ENCODE data around the gene CEP135. TPM values are rescaled to one million over a fixed set of nuclear protein-coding genes. Genes with fewer than 3 reads are reported as not detected.
"Not testable (repeated sequence)": the region's sequence is repeated elsewhere in the genome, so short reads cannot be mapped to it uniquely, and the experiment has no call there.

The CEP135 gene
- total RNA-seq, 4 donors from 2014 or later, result 6.3 to 28.1 (median 9.3) TPM

GRCh38 chr4:56062106-56062505 lies 113.4 kb downstream of the CEP135 start:
- no peak for DNase-seq
- H3K36me3 ChIP-seq, result no peaks in the 10 kb centered on the region
- H3K4me1 ChIP-seq, result no peaks in the 10 kb centered on the region
- TF ChIP-seq CTCF (IDR thresholded peaks at IDR 0.05), result no peak
- no peak for TF ChIP-seq POLR2A (IDR thresholded peaks at IDR 0.05)
- H3K9me3 ChIP-seq, result no peaks in the 10 kb centered on the region
- H3K27ac ChIP-seq, result no peak overlapping the region
- H3K4me3 ChIP-seq, result no peak overlapping the region
- H3K27me3 ChIP-seq, result no peaks in the 10 kb centered on the region

GRCh38 chr4:56062526-56063145 lies 113.9 kb downstream of the CEP135 start:
- H3K4me1 ChIP-seq, result no peaks in the 10 kb centered on the region
- H3K27me3 ChIP-seq, result no peaks in the 10 kb centered on the region
- DNase-seq, result no peak
- no peaks in the 10 kb centered on the region for H3K9me3 ChIP-seq
- H3K4me3 ChIP-seq, result no peak overlapping the region
- H3K36me3 ChIP-seq, result no peaks in the 10 kb centered on the region
- TF ChIP-seq CTCF (IDR thresholded peaks at IDR 0.05) (no peak), POLR2A (IDR thresholded peaks at IDR 0.05) (no peak)
- H3K27ac ChIP-seq, result no peak overlapping the region

GRCh38 chr4:56066493-56066892 lies 117.7 kb downstream of the CEP135 start:
- no peaks in the 10 kb centered on the region for H3K36me3 ChIP-seq
- H3K9me3 ChIP-seq, result no peaks in the 10 kb centered on the region
- H3K4me3 ChIP-seq, result no peak overlapping the region
- no peaks in the 10 kb centered on the region for H3K4me1 ChIP-seq
- H3K27ac ChIP-seq, result no peak overlapping the region
- no peaks in the 10 kb centered on the region for H3K27me3 ChIP-seq
- no peak for DNase-seq
- TF ChIP-seq POLR2A (IDR thresholded peaks at IDR 0.05) (no peak), CTCF (IDR thresholded peaks at IDR 0.05) (no peak)

GRCh38 chr4:56067826-56068225 lies 119.1 kb downstream of the CEP135 start:
- Histone ChIP-seq H3K9me3 (no peaks in the 10 kb centered on the region), H3K27ac (no peak overlapping the region), H3K27me3 (no peaks in the 10 kb centered on the region), H3K4me1 (no peaks in the 10 kb centered on the region), H3K4me3 (no peak overlapping the region), H3K36me3 (no peaks in the 10 kb centered on the region)
- TF ChIP-seq CTCF (IDR thresholded peaks at IDR 0.05) (no peak), POLR2A (IDR thresholded peaks at IDR 0.05) (no peak)
- no peak for DNase-seq

GRCh38 chr4:56072730-56073129 lies 124.0 kb downstream of the CEP135 start:
- not testable (repeated sequence) for H3K4me1 ChIP-seq, H3K9me3 ChIP-seq, DNase-seq, H3K27me3 ChIP-seq, H3K36me3 ChIP-seq, H3K4me3 ChIP-seq, H3K27ac ChIP-seq

- no peaks in the 10 kb centered on the region for H3K4me1 ChIP-seq
- TF ChIP-seq POLR2A (IDR thresholded peaks at IDR 0.05), result no peak
- TF ChIP-seq CTCF (IDR thresholded peaks at IDR 0.05), result no peak
- H3K36me3 ChIP-seq, result no peaks in the 10 kb centered on the region
- no peaks in the 10 kb centered on the region for H3K9me3 ChIP-seq
- DNase-seq, result no peak
- no peak overlapping the region for H3K4me3 ChIP-seq
- no peaks in the 10 kb centered on the region for H3K27me3 ChIP-seq
- no peak overlapping the region for H3K27ac ChIP-seq
Measured at GRCh38 chr4:56077676-56078075, 128.9 kb downstream of the CEP135 start.

Measured in Peyer's patch (tissue), 4 donors.